ENCODE measurements around the gene UTP4.
A peak's percentile ranks its signal among the peaks of the same experiment; 100 is the strongest.

Gene UTP4

DNA sequence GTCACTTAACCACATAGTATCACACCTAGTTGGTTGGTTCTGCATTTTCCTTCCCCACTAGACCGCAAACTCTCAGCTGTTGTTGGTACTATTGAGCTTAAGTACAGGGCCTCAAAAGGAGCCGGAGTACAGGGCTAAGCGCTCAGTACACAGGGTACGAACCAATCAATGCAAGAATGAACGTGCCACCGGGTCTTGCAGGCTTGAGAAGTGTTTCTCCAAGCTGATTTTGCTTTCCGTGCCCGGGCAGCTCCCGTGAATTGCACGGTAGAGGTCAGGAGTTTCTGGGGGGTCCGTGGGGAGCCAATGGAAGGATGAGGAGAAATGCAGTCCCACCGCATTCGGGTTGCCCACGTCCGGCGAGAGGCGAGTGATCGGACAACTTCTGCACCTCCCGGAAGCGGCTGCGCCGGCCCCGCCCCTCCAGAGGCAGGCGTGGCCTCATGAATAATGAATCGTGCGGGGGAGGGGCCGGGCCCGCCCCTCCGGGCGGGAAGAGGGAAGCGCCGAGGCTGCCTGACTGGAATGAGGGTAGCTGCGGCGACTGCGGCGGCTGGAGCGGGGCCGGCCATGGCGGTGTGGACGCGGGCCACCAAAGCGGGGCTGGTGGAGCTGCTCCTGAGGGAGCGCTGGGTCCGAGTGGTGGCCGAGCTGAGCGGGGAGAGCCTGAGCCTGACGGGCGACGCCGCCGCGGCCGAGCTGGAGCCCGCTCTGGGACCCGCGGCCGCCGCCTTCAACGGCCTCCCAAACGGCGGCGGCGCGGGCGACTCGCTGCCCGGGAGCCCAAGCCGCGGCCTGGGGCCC is 54.4 kb downstream of the UTP4 start, which contains the start of gene SNTB2:
Gene SNTB2 (plus strand): TSS at position 523 of the 804 bp plus-strand sequence. CDS start 3 bp downstream, at position 526.
- Histone ChIP-seq H3K4me1 (ENCODE audit: insufficient read depth, poor library complexity, severe bottlenecking) (peaks cover 32% of the 10 kb centered on the region), H3K4me3 (ENCODE audit: severe bottlenecking) (peak within 1 kb of the TSS; percentile 86), H3K27ac (ENCODE audit: poor library complexity, severe bottlenecking) (peak within 1 kb of the TSS; percentile 77), H3K27me3 (ENCODE audit: insufficient read depth, poor library complexity, severe bottlenecking) (no peaks in the 10 kb centered on the region), H3K9me3 (ENCODE audit: severe bottlenecking) (no peaks in the 10 kb centered on the region), H3K36me3 (ENCODE audit: low read depth) (no peaks in the 10 kb centered on the region)
- peak; percentile 94 for DNase-seq (ENCODE audit: low spot score)
- peak; percentile 89 for ATAC-seq (ENCODE audit: low read depth)
- TF ChIP-seq CTCF (IDR thresholded peaks at IDR 0.05; ENCODE audit: poor library complexity, severe bottlenecking): peak; percentile 2

DNA sequence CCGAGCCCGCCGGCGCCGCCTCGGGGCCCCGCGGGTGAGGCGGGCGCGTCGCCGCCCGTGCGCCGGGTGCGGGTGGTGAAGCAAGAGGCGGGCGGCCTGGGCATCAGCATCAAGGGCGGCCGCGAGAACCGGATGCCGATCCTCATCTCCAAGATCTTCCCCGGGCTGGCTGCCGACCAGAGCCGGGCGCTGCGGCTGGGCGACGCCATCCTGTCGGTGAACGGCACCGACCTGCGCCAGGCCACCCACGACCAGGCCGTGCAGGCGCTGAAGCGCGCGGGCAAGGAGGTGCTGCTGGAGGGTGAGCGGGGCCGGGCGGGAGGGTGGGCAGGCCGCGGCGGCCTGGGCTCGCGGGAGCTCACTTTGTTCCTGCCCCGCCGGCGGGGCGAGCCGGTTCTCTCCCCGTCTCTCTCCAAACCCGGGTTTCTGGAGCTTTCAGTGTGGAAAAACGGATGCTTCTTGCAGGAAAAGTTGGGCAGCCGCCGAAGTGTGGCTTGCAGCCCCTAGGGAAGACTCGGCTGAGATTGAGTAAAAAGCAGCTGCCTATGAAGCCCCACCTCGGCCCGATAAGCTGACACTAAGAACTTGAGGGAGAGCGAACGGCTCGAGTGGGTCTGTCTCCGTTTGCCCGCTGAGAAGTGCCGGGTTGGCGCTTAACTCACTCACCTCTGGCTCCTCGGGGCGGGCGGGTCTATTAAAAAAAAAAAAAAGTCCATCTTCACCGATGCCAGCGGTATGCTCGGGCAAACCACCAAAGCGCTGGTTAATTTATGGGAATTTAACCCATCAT is 55.2 kb downstream of the UTP4 start:
- ATAC-seq (ENCODE audit: low read depth) (peak; percentile 28), DNase-seq (ENCODE audit: low spot score) (no peak)
- no peaks in the 10 kb centered on the region for H3K9me3 ChIP-seq (ENCODE audit: severe bottlenecking)
- H3K36me3 ChIP-seq (ENCODE audit: low read depth): no peaks in the 10 kb centered on the region
- peak overlapping the region; percentile 86 for H3K4me3 ChIP-seq (ENCODE audit: severe bottlenecking)
- H3K27me3 ChIP-seq (ENCODE audit: insufficient read depth, poor library complexity, severe bottlenecking): no peaks in the 10 kb centered on the region
- peak overlapping the region; percentile 77 for H3K27ac ChIP-seq (ENCODE audit: poor library complexity, severe bottlenecking)
- no peak for TF ChIP-seq CTCF (IDR thresholded peaks at IDR 0.05; ENCODE audit: poor library complexity, severe bottlenecking)
- peaks cover 33% of the 10 kb centered on the region for H3K4me1 ChIP-seq (ENCODE audit: insufficient read depth, poor library complexity, severe bottlenecking)

DNA sequence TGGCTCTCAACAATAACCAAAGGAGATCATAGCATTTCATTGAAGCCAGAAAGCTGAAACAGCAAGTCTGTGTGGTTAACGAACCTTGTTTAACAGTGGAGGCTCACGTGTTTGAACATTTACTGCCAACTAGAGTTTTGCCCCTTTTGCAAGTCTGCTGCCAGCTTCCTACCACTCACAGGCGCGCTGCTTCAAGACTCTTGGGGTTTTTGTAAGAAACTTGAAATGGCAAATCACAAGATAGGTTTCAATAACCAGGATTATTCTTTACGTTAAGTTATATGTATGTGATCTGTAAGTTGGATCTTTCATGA is 55.7 kb downstream of the UTP4 start:
- DNase-seq (ENCODE audit: low spot score): no peak
- H3K4me3 ChIP-seq (ENCODE audit: severe bottlenecking): peak overlapping the region; percentile 86
- H3K36me3 ChIP-seq (ENCODE audit: low read depth): no peaks in the 10 kb centered on the region

GRCh38 chr16:69188716-69189115 is 56.3 kb downstream of the UTP4 start:
- no peaks in the 10 kb centered on the region for H3K36me3 ChIP-seq (ENCODE audit: low read depth)
- H3K4me3 ChIP-seq (ENCODE audit: severe bottlenecking): peak overlapping the region; percentile 86
- ATAC-seq (ENCODE audit: low read depth): no peak
- H3K27me3 ChIP-seq (ENCODE audit: insufficient read depth, poor library complexity, severe bottlenecking): no peaks in the 10 kb centered on the region
- H3K9me3 ChIP-seq (ENCODE audit: severe bottlenecking): no peaks in the 10 kb centered on the region
- peaks cover 23% of the 10 kb centered on the region for H3K4me1 ChIP-seq (ENCODE audit: insufficient read depth, poor library complexity, severe bottlenecking)
- no peak for TF ChIP-seq CTCF (IDR thresholded peaks at IDR 0.05; ENCODE audit: poor library complexity, severe bottlenecking)
- DNase-seq (ENCODE audit: low spot score): no peak
- H3K27ac ChIP-seq (ENCODE audit: poor library complexity, severe bottlenecking): peak overlapping the region; percentile 77

More for the DNA sequence above, 55.7 kb downstream of the UTP4 start:
- Histone ChIP-seq H3K27ac (ENCODE audit: poor library complexity, severe bottlenecking) (peak overlapping the region; percentile 77), H3K4me1 (ENCODE audit: insufficient read depth, poor library complexity, severe bottlenecking) (peaks cover 28% of the 10 kb centered on the region), H3K9me3 (ENCODE audit: severe bottlenecking) (no peaks in the 10 kb centered on the region), H3K27me3 (ENCODE audit: insufficient read depth, poor library complexity, severe bottlenecking) (no peaks in the 10 kb centered on the region)
- TF ChIP-seq CTCF (IDR thresholded peaks at IDR 0.05; ENCODE audit: poor library complexity, severe bottlenecking): no peak
- no peak for ATAC-seq (ENCODE audit: low read depth)
